Measurements from ENCODE around the gene AMPD2.
"Not testable (repeated sequence)": the region's sequence is repeated elsewhere in the genome, so short reads cannot be mapped to it uniquely, and the experiment has no call there.

The AMPD2 gene

DNA sequence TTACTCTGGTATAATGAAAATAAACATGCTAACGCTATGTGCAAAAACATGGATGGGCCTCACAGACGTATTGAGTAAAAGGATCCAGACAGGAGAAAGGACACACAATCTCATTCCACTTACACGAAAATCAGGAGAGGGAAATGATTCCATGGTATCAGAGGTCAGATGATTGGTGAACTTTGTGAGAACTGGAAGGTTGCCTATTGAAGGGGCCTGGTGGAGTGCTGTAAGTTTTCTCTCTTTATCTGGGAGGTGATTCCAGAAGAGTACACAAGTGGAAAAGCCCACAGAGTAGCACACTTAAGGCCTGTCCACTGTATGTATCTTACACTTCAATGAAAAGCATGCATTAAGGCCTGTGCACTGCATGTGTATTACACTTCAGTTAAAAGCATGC lies 57.8 kb downstream of the AMPD2 start:
- no peak overlapping the region for H3K4me3 ChIP-seq (ENCODE audit: low read depth, low read length)
- TF ChIP-seq, protein P1, sequence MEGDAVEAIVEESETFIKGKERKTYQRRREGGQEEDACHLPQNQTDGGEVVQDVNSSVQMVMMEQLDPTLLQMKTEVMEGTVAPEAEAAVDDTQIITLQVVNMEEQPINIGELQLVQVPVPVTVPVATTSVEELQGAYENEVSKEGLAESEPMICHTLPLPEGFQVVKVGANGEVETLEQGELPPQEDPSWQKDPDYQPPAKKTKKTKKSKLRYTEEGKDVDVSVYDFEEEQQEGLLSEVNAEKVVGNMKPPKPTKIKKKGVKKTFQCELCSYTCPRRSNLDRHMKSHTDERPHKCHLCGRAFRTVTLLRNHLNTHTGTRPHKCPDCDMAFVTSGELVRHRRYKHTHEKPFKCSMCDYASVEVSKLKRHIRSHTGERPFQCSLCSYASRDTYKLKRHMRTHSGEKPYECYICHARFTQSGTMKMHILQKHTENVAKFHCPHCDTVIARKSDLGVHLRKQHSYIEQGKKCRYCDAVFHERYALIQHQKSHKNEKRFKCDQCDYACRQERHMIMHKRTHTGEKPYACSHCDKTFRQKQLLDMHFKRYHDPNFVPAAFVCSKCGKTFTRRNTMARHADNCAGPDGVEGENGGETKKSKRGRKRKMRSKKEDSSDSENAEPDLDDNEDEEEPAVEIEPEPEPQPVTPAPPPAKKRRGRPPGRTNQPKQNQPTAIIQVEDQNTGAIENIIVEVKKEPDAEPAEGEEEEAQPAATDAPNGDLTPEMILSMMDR (conservative IDR thresholded peaks at IDR 0.05; ENCODE audit: low read depth, low read length), result no peak
- no peak for DNase-seq (ENCODE audit: low read depth)

DNA sequence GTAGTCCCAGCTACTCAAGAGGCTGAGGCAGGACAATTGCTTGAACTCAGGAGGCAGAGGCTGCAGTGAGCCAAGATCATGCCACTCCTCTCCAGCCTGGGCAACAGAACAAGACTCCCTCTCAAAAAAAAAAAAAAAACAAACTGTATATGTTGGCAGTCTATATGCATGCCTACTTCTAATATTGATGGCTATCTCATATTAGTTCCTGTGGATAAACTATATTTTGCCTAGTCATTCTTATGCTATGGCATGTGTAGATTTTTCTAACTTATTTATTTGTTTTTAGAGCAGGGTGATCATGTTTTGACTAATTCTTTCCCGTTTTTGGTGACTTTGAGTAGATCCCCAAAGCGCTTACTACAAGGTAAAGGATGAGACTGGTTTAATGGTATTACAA lies 59.0 kb downstream of the AMPD2 start:
- H3K4me3 ChIP-seq (ENCODE audit: low read depth, low read length); DNase-seq (ENCODE audit: low read depth): not testable (repeated sequence)
